ENCODE data around the gene NMT2.

- TF ChIP-seq CTCF (conservative IDR thresholded peaks at IDR 0.05 in 1 of 2, IDR thresholded peaks at IDR 0.05 in 1 of 2; ENCODE audit: low read depth in 1 of 2, low read length in 2 of 2) (no peak), EZH2 (IDR thresholded peaks at IDR 0.05; ENCODE audit: low read length, missing control alignments) (no peak)
Measured at GRCh38 chr10:15091418-15091817, 77.1 kb downstream of the NMT2 start.

All from fibroblast of lung (primary cell).